GM10266 (cell line): ENCODE results near the gene COPS7A.

ENCODE experiments used
- DNase-seq: peaks from one replicate; pipeline ENCODE4 v3.0.0; 2012; ENCODE audit errors: extremely low spot score
- TF ChIP-seq, protein P1 (sequence below): IDR thresholded peaks from 2 replicates; pipeline ENCODE4 v1.5.1; 2012; ENCODE audit warnings: mild to moderate bottlenecking, low read depth; ENCODE audit not compliant: control insufficient read depth, insufficient read depth; ENCODE audit errors: missing control alignments

Gene COPS7A

DNA sequence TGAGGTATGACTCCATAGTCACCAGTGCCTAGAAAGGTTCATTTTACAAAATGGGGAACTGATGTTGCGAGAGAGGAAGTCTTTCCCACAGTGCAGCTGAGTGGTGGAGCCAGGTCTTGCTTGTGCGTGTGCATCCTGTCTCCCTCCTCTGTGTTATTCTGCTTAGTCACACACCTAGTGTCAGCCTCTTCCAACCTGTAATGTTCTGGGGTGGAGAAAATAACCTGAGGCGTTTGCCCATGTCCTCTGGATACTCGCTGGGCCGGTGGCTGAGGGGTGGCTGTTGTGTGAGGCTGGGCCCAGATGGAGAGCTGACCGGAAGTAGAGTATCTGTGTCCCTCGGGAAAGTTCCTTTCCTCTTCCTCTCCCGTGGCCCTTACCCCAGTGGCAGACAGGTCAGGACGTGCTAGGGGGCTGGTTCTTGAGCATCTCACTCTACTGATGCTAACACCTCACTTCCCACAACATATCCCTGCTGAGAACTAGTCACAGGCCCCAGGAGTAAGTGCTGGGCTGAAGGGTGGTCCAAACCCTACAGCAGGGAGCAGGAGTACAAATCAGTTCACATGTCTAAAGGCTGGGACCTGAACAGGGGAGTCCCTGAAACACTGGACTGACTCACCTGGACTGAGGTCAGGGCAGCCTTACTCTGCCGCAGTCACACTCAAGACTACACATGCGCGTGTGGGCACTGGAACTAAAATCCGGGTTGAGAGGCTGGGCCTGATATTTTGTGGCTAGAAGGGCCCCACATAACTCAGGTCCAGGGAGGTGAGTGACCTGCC lies 22.1 kb downstream of the COPS7A start:
- peak; percentile 55 for DNase-seq

DNA sequence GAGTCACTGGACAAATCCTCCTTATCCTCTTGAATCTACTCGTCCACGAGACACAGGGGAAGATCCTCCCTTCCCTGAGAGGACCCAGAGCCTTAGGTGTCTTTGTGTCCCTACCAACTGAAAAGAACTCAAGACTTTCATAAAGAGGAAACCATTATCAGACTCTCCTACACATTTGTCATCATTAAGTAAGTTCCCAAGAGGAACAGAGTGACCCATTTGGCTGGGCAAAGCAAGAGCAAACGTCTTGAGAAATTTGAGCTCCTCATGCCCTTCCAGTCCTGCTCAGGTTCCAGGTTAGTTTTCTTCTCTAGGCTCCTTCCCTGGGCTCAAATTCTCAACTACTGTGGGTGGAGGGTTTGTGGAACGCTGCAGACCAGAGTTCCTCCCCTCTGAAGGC lies 23.4 kb downstream of the COPS7A start:
- TF ChIP-seq, protein P1, sequence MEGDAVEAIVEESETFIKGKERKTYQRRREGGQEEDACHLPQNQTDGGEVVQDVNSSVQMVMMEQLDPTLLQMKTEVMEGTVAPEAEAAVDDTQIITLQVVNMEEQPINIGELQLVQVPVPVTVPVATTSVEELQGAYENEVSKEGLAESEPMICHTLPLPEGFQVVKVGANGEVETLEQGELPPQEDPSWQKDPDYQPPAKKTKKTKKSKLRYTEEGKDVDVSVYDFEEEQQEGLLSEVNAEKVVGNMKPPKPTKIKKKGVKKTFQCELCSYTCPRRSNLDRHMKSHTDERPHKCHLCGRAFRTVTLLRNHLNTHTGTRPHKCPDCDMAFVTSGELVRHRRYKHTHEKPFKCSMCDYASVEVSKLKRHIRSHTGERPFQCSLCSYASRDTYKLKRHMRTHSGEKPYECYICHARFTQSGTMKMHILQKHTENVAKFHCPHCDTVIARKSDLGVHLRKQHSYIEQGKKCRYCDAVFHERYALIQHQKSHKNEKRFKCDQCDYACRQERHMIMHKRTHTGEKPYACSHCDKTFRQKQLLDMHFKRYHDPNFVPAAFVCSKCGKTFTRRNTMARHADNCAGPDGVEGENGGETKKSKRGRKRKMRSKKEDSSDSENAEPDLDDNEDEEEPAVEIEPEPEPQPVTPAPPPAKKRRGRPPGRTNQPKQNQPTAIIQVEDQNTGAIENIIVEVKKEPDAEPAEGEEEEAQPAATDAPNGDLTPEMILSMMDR = no peak
- no peak for DNase-seq

More for the DNA sequence above, 22.1 kb downstream of the COPS7A start:
- TF ChIP-seq, protein P1 = no peak

DNA sequence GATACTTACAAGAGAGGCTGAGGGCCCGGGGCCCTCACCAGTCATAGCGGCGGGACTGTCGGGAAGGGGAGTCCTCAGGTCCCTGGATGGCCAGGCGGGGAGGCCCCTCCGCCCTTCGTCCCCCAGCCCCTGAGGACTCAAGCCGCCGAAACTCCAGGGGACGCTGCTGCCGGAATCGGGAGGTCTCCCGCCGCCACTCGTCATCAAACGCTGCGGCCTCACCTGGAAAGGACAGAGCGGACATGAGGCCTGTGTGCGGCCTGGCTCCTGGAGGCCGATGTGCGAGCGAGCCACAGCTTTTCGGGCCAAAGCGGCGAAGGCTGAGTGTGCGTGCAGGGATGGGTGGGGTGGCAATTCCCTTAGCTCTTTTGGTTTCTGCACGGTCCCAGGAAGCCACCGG lies 24.9 kb downstream of the COPS7A start:
- TF ChIP-seq, protein P1 = no peak
- no peak for DNase-seq

DNA sequence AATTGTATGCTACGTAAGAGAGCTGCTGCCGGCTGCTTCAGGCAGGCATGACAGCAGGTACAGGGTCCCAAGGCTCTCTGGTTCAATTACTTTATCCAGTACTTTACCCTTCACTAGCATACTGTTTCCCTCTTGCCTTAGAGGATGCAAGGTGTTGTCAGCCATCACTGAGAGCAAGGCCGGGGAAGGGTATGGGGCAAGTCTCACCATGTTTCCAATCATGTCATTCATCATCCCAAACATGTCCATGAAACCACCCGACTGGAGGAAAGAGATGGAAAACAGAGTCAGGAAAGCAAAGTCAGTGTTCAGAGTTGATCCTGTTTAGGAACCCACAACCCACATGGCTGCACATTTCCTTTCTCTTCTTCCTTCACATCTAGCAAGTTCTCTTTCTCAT lies 26.7 kb downstream of the COPS7A start:
- no peak for DNase-seq
- TF ChIP-seq, protein P1 = no peak

DNA sequence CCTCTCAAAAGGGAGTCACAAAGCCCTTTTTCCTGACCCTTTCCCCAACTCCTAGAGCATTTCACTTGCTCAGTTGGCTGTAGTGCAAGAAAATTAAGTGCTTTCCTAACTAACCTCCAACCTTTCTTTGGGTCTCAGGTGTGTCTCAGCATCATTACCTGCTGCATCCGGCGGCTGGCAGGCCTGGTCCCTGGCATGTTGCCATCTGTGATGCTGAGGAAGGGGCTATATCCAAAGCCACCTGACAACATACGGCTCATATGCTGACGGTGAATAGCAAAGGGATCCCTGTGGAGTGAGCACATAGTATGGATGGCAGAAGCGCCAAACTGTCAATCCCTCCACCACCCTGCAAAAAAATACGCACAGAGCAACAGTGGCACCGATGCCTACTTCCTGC lies 27.9 kb downstream of the COPS7A start:
- TF ChIP-seq, protein P1 = no peak
- no peak for DNase-seq

DNA sequence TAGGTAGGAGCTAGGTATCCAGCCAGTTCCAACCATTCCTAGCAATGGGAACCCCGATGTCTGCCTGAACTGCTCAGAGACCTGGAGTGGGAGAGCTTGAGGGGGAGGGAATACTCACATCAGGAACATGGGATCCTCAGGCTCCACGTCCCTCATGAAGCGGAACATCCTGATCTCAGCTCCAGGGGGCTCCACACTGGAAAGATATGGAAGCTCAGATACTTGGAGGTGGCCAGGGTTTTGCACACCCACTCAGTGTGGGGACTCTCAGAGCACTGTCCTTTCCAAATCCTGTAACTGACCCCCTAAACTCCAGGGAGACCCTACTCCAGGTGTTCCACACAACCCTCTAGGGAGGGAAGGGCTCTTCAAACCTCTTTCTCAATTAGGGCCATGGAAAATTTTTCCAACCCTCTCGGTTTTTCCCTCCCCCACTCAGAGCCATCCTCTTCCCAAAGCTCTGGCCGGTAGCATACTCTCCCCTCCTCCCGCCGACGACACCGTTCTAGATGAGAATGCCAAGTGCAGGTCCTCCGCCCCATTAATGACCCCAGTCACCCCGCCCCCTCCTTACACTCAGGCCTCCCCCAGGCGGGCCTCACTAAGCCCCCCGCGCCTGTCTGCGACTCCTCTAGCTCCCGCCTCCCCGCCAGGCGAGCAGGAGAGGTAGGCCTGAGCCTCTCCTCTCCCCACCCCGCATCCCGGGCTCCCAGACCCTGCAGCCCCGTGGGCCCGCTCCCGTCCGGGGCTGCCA lies 28.5 kb downstream of the COPS7A start:
- TF ChIP-seq, protein P1 = no peak
- no peak for DNase-seq
